Fibroblast of lung (primary cell): Measurements from ENCODE around the gene FLT3LG.

Experiments
- EZH2 ChIP-seq: IDR thresholded peaks from 2 replicates; pipeline ENCODE4 v1.5.1; 2012; ENCODE audit warnings: low read length, control low read depth, mild to moderate bottlenecking; ENCODE audit errors: missing control alignments
- TF ChIP-seq, protein P1 (sequence below), 2 donors: IDR thresholded peaks in 1 of 2; conservative IDR thresholded peaks in 1 of 2; 1 replicate in 1 of 2; 2 replicates in 1 of 2; pipeline ENCODE4 v1.5.1; 2011 to 2012; ENCODE audit warnings: low read length in 2 of 2, control low read depth in 1 of 2, inconsistent platforms in 1 of 2, low read depth in 1 of 2, mild to moderate bottlenecking in 1 of 2

DNA sequence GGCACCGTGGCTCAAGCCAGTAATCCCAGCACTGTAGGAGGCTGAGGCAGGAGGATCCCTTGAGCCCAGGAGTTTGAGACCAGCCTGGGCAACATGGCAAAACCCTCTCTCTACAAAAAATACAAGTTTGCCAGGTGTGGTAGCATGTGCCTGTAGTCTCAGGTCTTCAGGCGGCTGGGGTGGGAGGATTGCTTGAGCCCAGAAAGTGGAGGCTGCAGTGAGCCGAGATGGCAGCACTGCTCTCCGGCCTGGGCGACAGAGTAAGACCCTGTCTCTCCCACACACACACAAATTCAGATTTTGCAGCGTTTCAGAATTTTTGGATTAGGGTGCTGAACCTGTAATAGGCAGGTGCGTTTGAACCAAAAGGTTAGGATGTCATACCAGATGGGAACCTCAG is 24.5 kb downstream of the FLT3LG start:
- TF ChIP-seq, protein P1, sequence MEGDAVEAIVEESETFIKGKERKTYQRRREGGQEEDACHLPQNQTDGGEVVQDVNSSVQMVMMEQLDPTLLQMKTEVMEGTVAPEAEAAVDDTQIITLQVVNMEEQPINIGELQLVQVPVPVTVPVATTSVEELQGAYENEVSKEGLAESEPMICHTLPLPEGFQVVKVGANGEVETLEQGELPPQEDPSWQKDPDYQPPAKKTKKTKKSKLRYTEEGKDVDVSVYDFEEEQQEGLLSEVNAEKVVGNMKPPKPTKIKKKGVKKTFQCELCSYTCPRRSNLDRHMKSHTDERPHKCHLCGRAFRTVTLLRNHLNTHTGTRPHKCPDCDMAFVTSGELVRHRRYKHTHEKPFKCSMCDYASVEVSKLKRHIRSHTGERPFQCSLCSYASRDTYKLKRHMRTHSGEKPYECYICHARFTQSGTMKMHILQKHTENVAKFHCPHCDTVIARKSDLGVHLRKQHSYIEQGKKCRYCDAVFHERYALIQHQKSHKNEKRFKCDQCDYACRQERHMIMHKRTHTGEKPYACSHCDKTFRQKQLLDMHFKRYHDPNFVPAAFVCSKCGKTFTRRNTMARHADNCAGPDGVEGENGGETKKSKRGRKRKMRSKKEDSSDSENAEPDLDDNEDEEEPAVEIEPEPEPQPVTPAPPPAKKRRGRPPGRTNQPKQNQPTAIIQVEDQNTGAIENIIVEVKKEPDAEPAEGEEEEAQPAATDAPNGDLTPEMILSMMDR (conservative IDR thresholded peaks at IDR 0.05 in 1 of 2, IDR thresholded peaks at IDR 0.05 in 1 of 2; ENCODE audit: low read depth in 1 of 2, low read length in 2 of 2): no peak
- TF ChIP-seq EZH2: no peak
